HCT116 (cell line): ENCODE results near the gene CACNG5. TPM values are rescaled to one million over a fixed set of nuclear protein-coding genes. Genes with fewer than 3 reads are reported as not detected.

ENCODE experiments used
- ATAC-seq: fragments of 200-7000 bp; cut with Tn5 transposase; 2 replicates; pipeline ENCODE4 v1.9.1; 2020; ENCODE audit warnings: mild to moderate bottlenecking, moderate library complexity
- BruUV-seq: library from RNA; stranded (reverse); fragments of 400-500 nt; replicated peaks from 2 replicates; lab custom pipeline; 2021; lab: Mats Ljungman, UMichigan
- CTCF ChIA-PET: fragments of 300-600 bp; sonication (Branson Sonifier 250); formaldehyde crosslinking; loops from one replicate; lab custom pipeline; 2021; ENCODE audit warnings: antibody characterized with exemption; lab: Charles Lee
- POLR2A ChIA-PET: fragments of 300-600, 350-600 bp; sonication (Branson Sonifier 250); formaldehyde crosslinking; loops from one replicate; lab custom pipeline; 2021; ENCODE audit warnings: antibody characterized with exemption; lab: Charles Lee
- RAD21 ChIA-PET, 2 experiments: fragments of 300-600 bp; sonication (Branson Sonifier 250); formaldehyde crosslinking; loops; one replicate each; lab custom pipeline; 2023; ENCODE audit warnings: low total read pairs in 2 of 2; ENCODE audit not compliant: uncharacterized antibody in 2 of 2, unreplicated experiment in 2 of 2, low non-redundant PET in 1 of 2; lab: Charles Lee
- DNase-seq: peaks from one replicate; pipeline ENCODE4 v3.0.0-alpha.2; 2010; ENCODE audit warnings: low read depth, low spot score
- H2AFZ ChIP-seq: fragments of 200-600 bp; shearing (Covaris generic), sonication (generic); 2 replicates; pipeline ENCODE4 v1.6.1; 2017; ENCODE audit warnings: low read depth, mixed run types, mixed read lengths, antibody characterized with exemption, low read length; ENCODE audit not compliant: poor library complexity, severe bottlenecking
- H3K27ac ChIP-seq: 2 replicates; pipeline ENCODE4 v1.5.1; 2012; ENCODE audit warnings: low read depth, low read length
- H3K27me3 ChIP-seq: fragments of 200-600 bp; sonication (generic); 2 replicates; pipeline ENCODE4 v1.6.1; 2016; ENCODE audit warnings: mixed run types, low read length, mixed read lengths; ENCODE audit not compliant: insufficient read depth
- H3K36me3 ChIP-seq, 2 experiments: fragments of 200-500 bp in 1 of 2; fragments of 200-600 bp in 1 of 2; sonication (Bioruptor generic) in 1 of 2; sonication (generic) in 1 of 2; 2 replicates each; pipeline versions ENCODE4 v1.5.1 to v1.6.1; 2014 to 2016; ENCODE audit warnings: low read length in 2 of 2, inconsistent platforms in 1 of 2, mixed read lengths in 1 of 2, mixed run types in 1 of 2; ENCODE audit not compliant: insufficient read depth in 2 of 2, control insufficient read depth in 1 of 2
- H3K4me1 ChIP-seq, 2 experiments: fragments of 200-600 bp in 1 of 2; sonication (generic) in 1 of 2; 2 replicates each; pipeline versions ENCODE4 v1.5.1 to v1.6.1; 2012 to 2017; ENCODE audit warnings: low read length in 2 of 2, inconsistent platforms in 1 of 2, mild to moderate bottlenecking in 1 of 2, mixed read lengths in 1 of 2, mixed run types in 1 of 2, moderate library complexity in 1 of 2; ENCODE audit not compliant: insufficient read depth in 2 of 2, control insufficient read depth in 1 of 2
- H3K4me2 ChIP-seq: fragments of 200-600 bp; sonication (generic); 2 replicates; pipeline ENCODE4 v1.6.1; 2017; ENCODE audit warnings: mixed run types, low read length, mixed read lengths
- H3K4me3 ChIP-seq, 2 experiments: fragments of 200-600 bp in 1 of 2; sonication (generic) in 1 of 2; replicated peaks in 1 of 2; 2 replicates each; pipeline ENCODE4 v1.5.1; 2011 to 2016; ENCODE audit warnings: low read length in 2 of 2, control low read depth in 1 of 2, low read depth in 1 of 2, mild to moderate bottlenecking in 1 of 2, mixed read lengths in 1 of 2, mixed run types in 1 of 2
- H3K79me2 ChIP-seq: fragments of 200-600 bp; sonication (generic); 2 replicates; pipeline ENCODE4 v1.6.1; 2017; ENCODE audit warnings: mild to moderate bottlenecking, mixed run types, low read length, moderate library complexity, mixed read lengths; ENCODE audit not compliant: insufficient read depth
- H3K9ac ChIP-seq: fragments of 200-600 bp; sonication (generic); 2 replicates; pipeline ENCODE4 v1.6.1; 2016; ENCODE audit warnings: low read length, mixed read lengths
- H3K9me2 ChIP-seq: fragments of 200-600 bp; sonication (generic), shearing (Covaris generic); 2 replicates; pipeline ENCODE4 v1.6.1; 2017; ENCODE audit warnings: mixed run types, mild to moderate bottlenecking, moderate library complexity; ENCODE audit not compliant: insufficient read depth
- H3K9me3 ChIP-seq, 2 experiments: fragments of 200-500 bp in 1 of 2; fragments of 200-600 bp in 1 of 2; sonication (Bioruptor generic) in 1 of 2; sonication (generic) in 1 of 2; 2 replicates each; pipeline ENCODE4 v1.6.1; 2014 to 2017; ENCODE audit warnings: low read length in 2 of 2, mixed read lengths in 2 of 2, inconsistent platforms in 1 of 2, low read depth in 1 of 2, mild to moderate bottlenecking in 1 of 2, mixed run types in 1 of 2, moderate library complexity in 1 of 2; ENCODE audit not compliant: control insufficient read depth in 1 of 2, insufficient read depth in 1 of 2
- H4K20me1 ChIP-seq: fragments of 200-600 bp; sonication (generic), shearing (Covaris generic); 2 replicates; pipeline ENCODE4 v1.6.1; 2017; ENCODE audit warnings: mixed run types, mild to moderate bottlenecking, moderate library complexity; ENCODE audit not compliant: insufficient read depth
- CBX3 ChIP-seq: IDR thresholded peaks from 2 replicates; pipeline ENCODE4 v1.6.1; 2012; ENCODE audit warnings: low read depth
- CEBPB ChIP-seq: IDR thresholded peaks from 2 replicates; pipeline ENCODE4 v1.6.1; 2012; ENCODE audit warnings: low read depth
- EGR1 ChIP-seq: IDR thresholded peaks from 2 replicates; pipeline ENCODE4 v1.6.1; 2012; ENCODE audit warnings: low read depth
- ELF1 ChIP-seq: IDR thresholded peaks from 2 replicates; pipeline ENCODE4 v1.6.1; 2012; ENCODE audit warnings: low read depth, borderline replicate concordance
- EZH2 ChIP-seq: fragments of 200-600 bp; sonication (generic); IDR thresholded peaks from 2 replicates; pipeline ENCODE4 v1.6.1; 2017; ENCODE audit warnings: antibody characterized with exemption, mixed run types
- EZH2phosphoT487 ChIP-seq: fragments of 200-600 bp; IDR thresholded peaks from 2 replicates; pipeline ENCODE4 v1.6.1; 2018; ENCODE audit warnings: antibody characterized with exemption, borderline replicate concordance
- FOSL1 ChIP-seq: IDR thresholded peaks from 2 replicates; pipeline ENCODE4 v1.6.1; 2012; ENCODE audit warnings: low read depth
- JUND ChIP-seq: IDR thresholded peaks from 2 replicates; pipeline ENCODE4 v1.6.1; 2012
- POLR2A ChIP-seq: IDR thresholded peaks from 2 replicates; pipeline ENCODE4 v1.7.0; 2011; ENCODE audit warnings: borderline replicate concordance; ENCODE audit not compliant: insufficient read depth, insufficient read length; ENCODE audit errors: extremely low read depth
- POLR2AphosphoS5 ChIP-seq: IDR thresholded peaks from 2 replicates; pipeline ENCODE4 v1.6.1; 2011; ENCODE audit warnings: mild to moderate bottlenecking, low read depth, low read length, moderate library complexity
- RAD21 ChIP-seq: IDR thresholded peaks from 2 replicates; pipeline ENCODE4 v1.6.1; 2012; ENCODE audit warnings: low read depth, mild to moderate bottlenecking
- SIN3A ChIP-seq: IDR thresholded peaks from 2 replicates; pipeline ENCODE4 v1.6.1; 2012; ENCODE audit warnings: low read depth
- SP1 ChIP-seq: IDR thresholded peaks from 2 replicates; pipeline ENCODE4 v1.6.1; 2012; ENCODE audit warnings: low read depth
- SRF ChIP-seq: IDR thresholded peaks from 2 replicates; pipeline ENCODE4 v1.6.1; 2012; ENCODE audit warnings: low read depth
- YY1 ChIP-seq: IDR thresholded peaks from 2 replicates; pipeline ENCODE4 v1.6.1; 2011; ENCODE audit warnings: low read length, low read depth, moderate library complexity, mild to moderate bottlenecking; ENCODE audit not compliant: insufficient replicate concordance; ENCODE audit errors: extremely low read depth
- intact Hi-C: fragments of 100-400 bp; cut with micrococcal nuclease; formaldehyde crosslinking; loops from 2 replicates; pipeline ENCODE4 v1.10.0; 2022
- total RNA-seq: library from RNA; stranded (reverse); gene quantifications from one replicate; pipeline ENCODE4 v1.2.1, GENCODE V29; 2021; ENCODE audit not compliant: unreplicated experiment
- TF ChIP-seq, protein P1 (sequence below): IDR thresholded peaks from 2 replicates; pipeline ENCODE4 v1.6.1; 2011; ENCODE audit warnings: mild to moderate bottlenecking, low read length, moderate library complexity; ENCODE audit not compliant: insufficient replicate concordance; ENCODE audit errors: extremely low read depth

The CACNG5 gene
- total RNA-seq, 1 experiment from 2014 or later: not detected

DNA sequence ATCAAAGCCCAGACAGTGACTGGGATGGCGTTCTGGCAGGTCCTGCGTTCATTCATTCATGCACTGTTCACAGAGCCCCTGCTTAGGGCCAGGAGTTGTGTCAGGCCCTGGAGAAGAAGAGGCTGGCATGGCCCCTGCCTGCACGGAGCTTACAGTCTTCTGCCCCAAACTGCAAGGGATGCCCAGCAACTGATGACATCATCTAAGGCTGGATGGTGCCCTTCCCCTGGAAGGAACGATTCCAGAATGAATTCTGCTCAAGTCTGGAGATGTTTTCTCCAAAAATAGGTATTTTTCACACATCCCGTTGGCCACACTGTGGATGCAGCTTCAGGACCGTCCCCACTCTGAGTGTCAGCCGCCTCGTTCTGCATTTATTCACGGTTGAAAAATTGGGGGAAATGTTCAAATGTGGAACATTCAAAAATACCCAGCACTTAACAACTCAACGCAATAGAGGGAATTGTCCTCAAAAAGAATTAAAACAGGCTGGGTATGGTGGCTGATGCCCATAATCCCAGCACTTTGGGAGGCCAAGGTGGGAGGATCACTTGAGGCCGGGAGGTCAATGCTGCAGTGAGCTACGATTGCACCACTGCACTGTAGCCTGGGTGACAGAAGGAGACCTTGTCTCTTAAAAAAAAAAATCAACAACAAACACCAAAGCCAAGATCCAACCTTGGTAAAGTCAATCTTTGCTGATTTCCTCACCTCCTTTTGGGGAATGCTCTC lies 23.8 kb upstream of the CACNG5 start:
- Histone ChIP-seq H3K9me2 (no peaks in the 10 kb centered on the region), H3K4me1 (no peaks in the 10 kb centered on the region), H2AFZ (no peak overlapping the region), H3K4me3 (no peak overlapping the region), H3K4me2 (no peak overlapping the region), H3K27ac (no peak overlapping the region), H3K79me2 (no peaks in the 10 kb centered on the region), H4K20me1 (no peaks in the 10 kb centered on the region), H3K9ac (no peak overlapping the region), H3K9me3 (no peaks in the 10 kb centered on the region), H3K36me3 (no peaks in the 10 kb centered on the region), H3K27me3 (no peaks in the 10 kb centered on the region; the same call in 1 of the 2 replicates)
- ATAC-seq: no peak
- ChIA-PET POLR2A (no interaction called here), RAD21 (no interaction called here), CTCF (no interaction called here)
- intact Hi-C loops: no loop called here
- no TSS peak for BruUV-seq
- no peak for DNase-seq
- no peak for TF ChIP-seq SP1
- no peak for TF ChIP-seq EGR1
- TF ChIP-seq, protein P1, sequence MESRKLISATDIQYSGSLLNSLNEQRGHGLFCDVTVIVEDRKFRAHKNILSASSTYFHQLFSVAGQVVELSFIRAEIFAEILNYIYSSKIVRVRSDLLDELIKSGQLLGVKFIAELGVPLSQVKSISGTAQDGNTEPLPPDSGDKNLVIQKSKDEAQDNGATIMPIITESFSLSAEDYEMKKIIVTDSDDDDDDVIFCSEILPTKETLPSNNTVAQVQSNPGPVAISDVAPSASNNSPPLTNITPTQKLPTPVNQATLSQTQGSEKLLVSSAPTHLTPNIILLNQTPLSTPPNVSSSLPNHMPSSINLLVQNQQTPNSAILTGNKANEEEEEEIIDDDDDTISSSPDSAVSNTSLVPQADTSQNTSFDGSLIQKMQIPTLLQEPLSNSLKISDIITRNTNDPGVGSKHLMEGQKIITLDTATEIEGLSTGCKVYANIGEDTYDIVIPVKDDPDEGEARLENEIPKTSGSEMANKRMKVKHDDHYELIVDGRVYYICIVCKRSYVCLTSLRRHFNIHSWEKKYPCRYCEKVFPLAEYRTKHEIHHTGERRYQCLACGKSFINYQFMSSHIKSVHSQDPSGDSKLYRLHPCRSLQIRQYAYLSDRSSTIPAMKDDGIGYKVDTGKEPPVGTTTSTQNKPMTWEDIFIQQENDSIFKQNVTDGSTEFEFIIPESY: no peak
- TF ChIP-seq YY1: no peak
- TF ChIP-seq ELF1: no peak
- no peak for TF ChIP-seq EZH2
- no peak for TF ChIP-seq POLR2AphosphoS5
- no peak for TF ChIP-seq SRF
- TF ChIP-seq CBX3: no peak
- no peak for TF ChIP-seq POLR2A
- no peak for TF ChIP-seq CEBPB
- TF ChIP-seq EZH2phosphoT487: no peak
- TF ChIP-seq FOSL1: no peak
- TF ChIP-seq RAD21: no peak
- TF ChIP-seq SIN3A: no peak
- TF ChIP-seq JUND: no peak
